Measurements from ENCODE around the gene HNRNPA2B1.

- TF ChIP-seq CTCF (IDR thresholded peaks at IDR 0.05; ENCODE audit: insufficient read depth, low read length, poor library complexity, severe bottlenecking) (no peak), EZH2phosphoT487 (conservative IDR thresholded peaks at IDR 0.05; ENCODE audit: low read length) (no peak)
Measured at GRCh38 chr7:26187380-26188205, 13.0 kb downstream of the HNRNPA2B1 start.

Measured in SU-DHL-6 (cell line).